ENCODE measurements around the gene AGFG2. TPM values are rescaled to one million over a fixed set of nuclear protein-coding genes. Genes with fewer than 3 reads are reported as not detected.
"Not testable (repeated sequence)": the region's sequence is repeated elsewhere in the genome, so short reads cannot be mapped to it uniquely, and the experiment has no call there.

Gene AGFG2
- total and polyA plus RNA-seq, 4 donors, result 6.4 to 29.2 (median 21.5) TPM

GRCh38 chr7:100535982-100536381 lies 3.0 kb upstream of the AGFG2 start:
- ATAC-seq (ENCODE audit: low FRiP score); H3K9me3 ChIP-seq (ENCODE audit: control insufficient read depth, low read length); H3K4me3 ChIP-seq (ENCODE audit: low read length in 2 of 2); H3K4me1 ChIP-seq (ENCODE audit: control insufficient read depth in 1 of 2, insufficient read depth in 2 of 2, low read length in 2 of 2); intact Hi-C loops (cut with DNase I); H3K27me3 ChIP-seq (ENCODE audit: control insufficient read depth in 1 of 2, insufficient read depth in 2 of 2, low read length in 1 of 2); H3K36me3 ChIP-seq (ENCODE audit: control insufficient read depth in 1 of 2, insufficient read depth in 2 of 2, low read length in 1 of 2); H3K27ac ChIP-seq (ENCODE audit: low read depth in 1 of 2, low read length in 2 of 2): not testable (repeated sequence)
- DNase-seq, result peak in 1 of 2 donors; percentile 2
- WGBS, 2 donors, result 90 to 94% methylated on average over 9 of the region's 9 CpGs

- intact Hi-C loops (cut with DNase I); ATAC-seq (ENCODE audit: low FRiP score): not testable (repeated sequence)
Measured at GRCh38 chr7:100536695-100537094, 2.3 kb upstream of the AGFG2 start.

DNA sequence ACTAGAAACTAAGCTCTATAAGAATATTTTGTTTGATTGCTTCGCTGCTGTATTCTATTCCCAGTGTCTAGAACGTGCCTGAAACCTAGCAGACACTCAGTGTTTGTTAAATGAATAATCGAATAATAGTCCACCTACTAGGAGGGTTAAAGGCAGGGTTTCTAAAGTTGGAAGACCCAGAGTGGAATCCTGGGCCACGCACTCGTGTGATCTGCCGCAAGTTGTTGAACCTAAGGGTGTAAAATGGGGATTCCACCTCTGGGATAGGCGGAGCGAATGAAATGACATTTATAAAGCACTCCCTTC lies 702 bp upstream of the AGFG2 start:
- H3K4me3 ChIP-seq (ENCODE audit: low read length in 2 of 2), result no peak overlapping the region
- H3K4me1 ChIP-seq (ENCODE audit: control insufficient read depth in 1 of 2, insufficient read depth in 2 of 2, low read length in 2 of 2), result peaks cover 0 to 5% of the 10 kb centered on the region in 2 donors
- DNase-seq (no peak), ATAC-seq (ENCODE audit: low FRiP score) (no peak)
- WGBS, 2 donors, result 8 to 9% methylated on average over 8 of the region's 8 CpGs
- no peaks in the 10 kb centered on the region for H3K9me3 ChIP-seq (ENCODE audit: control insufficient read depth, low read length)
- H3K27me3 ChIP-seq (ENCODE audit: control insufficient read depth in 1 of 2, insufficient read depth in 2 of 2, low read length in 1 of 2), result no peaks in the 10 kb centered on the region
- H3K36me3 ChIP-seq (ENCODE audit: control insufficient read depth in 1 of 2, insufficient read depth in 2 of 2, low read length in 1 of 2), result no peaks in the 10 kb centered on the region
- peak overlapping the region in 1 of 2 donors; percentile 80 for H3K27ac ChIP-seq (ENCODE audit: low read depth in 1 of 2, low read length in 2 of 2)
- intact Hi-C loops (cut with DNase I), result no loop called here

More at GRCh38 chr7:100536695-100537094, 2.3 kb upstream of the AGFG2 start:
- H3K27me3 ChIP-seq (ENCODE audit: control insufficient read depth in 1 of 2, insufficient read depth in 2 of 2, low read length in 1 of 2); H3K4me1 ChIP-seq (ENCODE audit: control insufficient read depth in 1 of 2, insufficient read depth in 2 of 2, low read length in 2 of 2); H3K9me3 ChIP-seq (ENCODE audit: control insufficient read depth, low read length); H3K4me3 ChIP-seq (ENCODE audit: low read length in 2 of 2); H3K36me3 ChIP-seq (ENCODE audit: control insufficient read depth in 1 of 2, insufficient read depth in 2 of 2, low read length in 1 of 2); H3K27ac ChIP-seq (ENCODE audit: low read depth in 1 of 2, low read length in 2 of 2): not testable (repeated sequence)
- DNase-seq, result peak in 1 of 2 donors; percentile 19
- 86% methylated on average over 2 of the region's 2 CpGs for WGBS, 2 donors

- no peaks in the 10 kb centered on the region for H3K9me3 ChIP-seq (ENCODE audit: control insufficient read depth, low read length)
- 1 to 2% methylated on average over 42 to 44 of the region's 44 CpGs for WGBS, 2 donors
- DNase-seq, result no peak
- no peaks in the 10 kb centered on the region for H3K27me3 ChIP-seq (ENCODE audit: control insufficient read depth in 1 of 2, insufficient read depth in 2 of 2, low read length in 1 of 2)
- H3K36me3 ChIP-seq (ENCODE audit: control insufficient read depth in 1 of 2, insufficient read depth in 2 of 2, low read length in 1 of 2), result no peaks in the 10 kb centered on the region
- intact Hi-C loops (cut with DNase I), result no loop called here
- peak; percentile 4 for ATAC-seq (ENCODE audit: low FRiP score)
- peaks cover 6 to 8% of the 10 kb centered on the region in 2 donors for H3K4me1 ChIP-seq (ENCODE audit: control insufficient read depth in 1 of 2, insufficient read depth in 2 of 2, low read length in 2 of 2)
- peak overlapping the region; percentile 41 to 73 for H3K4me3 ChIP-seq (ENCODE audit: low read length in 2 of 2)
- peak overlapping the region in 1 of 2 donors; percentile 53 for H3K27ac ChIP-seq (ENCODE audit: low read depth in 1 of 2, low read length in 2 of 2)
Measured at GRCh38 chr7:100539436-100540006, 518 bp downstream of the AGFG2 start.

GRCh38 chr7:100540073-100540723 lies 1.2 kb downstream of the AGFG2 start:
- no peak for ATAC-seq (ENCODE audit: low FRiP score)
- intact Hi-C loops (cut with DNase I), result no loop called here
- Histone ChIP-seq H3K9me3 (ENCODE audit: control insufficient read depth, low read length) (no peaks in the 10 kb centered on the region), H3K27me3 (ENCODE audit: control insufficient read depth in 1 of 2, insufficient read depth in 2 of 2, low read length in 1 of 2) (no peaks in the 10 kb centered on the region), H3K36me3 (ENCODE audit: control insufficient read depth in 1 of 2, insufficient read depth in 2 of 2, low read length in 1 of 2) (no peaks in the 10 kb centered on the region), H3K4me1 (ENCODE audit: control insufficient read depth in 1 of 2, insufficient read depth in 2 of 2, low read length in 2 of 2) (peaks cover 6 to 10% of the 10 kb centered on the region in 2 donors), H3K27ac (ENCODE audit: low read depth in 1 of 2, low read length in 2 of 2) (no peak overlapping the region), H3K4me3 (ENCODE audit: low read length in 2 of 2) (peak overlapping the region; percentile 41 to 73)
- WGBS, 2 donors, result 53 to 56% methylated on average over 6 of the region's 6 CpGs
- no peak for DNase-seq

DNA sequence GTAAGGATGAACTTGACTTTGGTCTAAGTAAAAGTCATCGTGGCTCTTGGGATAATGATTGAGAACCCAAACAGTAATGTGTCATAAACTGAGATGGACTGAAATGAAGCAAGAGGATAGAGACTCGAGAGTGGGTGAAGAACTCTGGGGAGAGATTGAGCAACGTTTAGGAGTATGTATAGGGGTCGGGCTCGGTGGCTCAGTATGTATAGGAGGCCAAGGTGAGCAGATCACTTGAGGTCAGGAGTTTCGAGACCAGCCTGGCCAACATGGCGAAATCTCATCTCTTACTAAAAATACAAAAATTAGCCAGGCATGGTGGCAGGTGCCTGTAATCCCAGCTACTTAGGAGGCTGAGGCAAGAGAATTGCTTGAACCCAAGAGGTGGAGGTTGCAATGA lies 2.3 kb downstream of the AGFG2 start:
- 90 to 92% methylated on average over 7 of the region's 7 CpGs for WGBS, 2 donors
- DNase-seq; H3K27me3 ChIP-seq (ENCODE audit: control insufficient read depth in 1 of 2, insufficient read depth in 2 of 2, low read length in 1 of 2); H3K4me3 ChIP-seq (ENCODE audit: low read length in 2 of 2); H3K36me3 ChIP-seq (ENCODE audit: control insufficient read depth in 1 of 2, insufficient read depth in 2 of 2, low read length in 1 of 2); H3K27ac ChIP-seq (ENCODE audit: low read depth in 1 of 2, low read length in 2 of 2); intact Hi-C loops (cut with DNase I); ATAC-seq (ENCODE audit: low FRiP score); H3K9me3 ChIP-seq (ENCODE audit: control insufficient read depth, low read length): not testable (repeated sequence)
- H3K4me1 ChIP-seq (ENCODE audit: control insufficient read depth in 1 of 2, insufficient read depth in 2 of 2, low read length in 2 of 2), result peaks cover 8 to 14% of the 10 kb centered on the region in 2 donors

- Histone ChIP-seq H3K9me3 (ENCODE audit: control insufficient read depth, low read length) (no peaks in the 10 kb centered on the region), H3K27me3 (ENCODE audit: control insufficient read depth in 1 of 2, insufficient read depth in 2 of 2, low read length in 1 of 2) (no peaks in the 10 kb centered on the region), H3K36me3 (ENCODE audit: control insufficient read depth in 1 of 2, insufficient read depth in 2 of 2, low read length in 1 of 2) (no peaks in the 10 kb centered on the region), H3K4me1 (ENCODE audit: control insufficient read depth in 1 of 2, insufficient read depth in 2 of 2, low read length in 2 of 2) (peaks cover 16 to 22% of the 10 kb centered on the region in 2 donors), H3K4me3 (ENCODE audit: low read length in 2 of 2) (no peak overlapping the region), H3K27ac (ENCODE audit: low read depth in 1 of 2, low read length in 2 of 2) (no peak overlapping the region)
- WGBS, 2 donors, result 63 to 71% methylated on average over 1 of the region's 1 CpG
- intact Hi-C loops (cut with DNase I), result no loop called here
- no peak for DNase-seq
- ATAC-seq (ENCODE audit: low FRiP score), result no peak
Measured at GRCh38 chr7:100543586-100543985, 4.6 kb downstream of the AGFG2 start.

DNA sequence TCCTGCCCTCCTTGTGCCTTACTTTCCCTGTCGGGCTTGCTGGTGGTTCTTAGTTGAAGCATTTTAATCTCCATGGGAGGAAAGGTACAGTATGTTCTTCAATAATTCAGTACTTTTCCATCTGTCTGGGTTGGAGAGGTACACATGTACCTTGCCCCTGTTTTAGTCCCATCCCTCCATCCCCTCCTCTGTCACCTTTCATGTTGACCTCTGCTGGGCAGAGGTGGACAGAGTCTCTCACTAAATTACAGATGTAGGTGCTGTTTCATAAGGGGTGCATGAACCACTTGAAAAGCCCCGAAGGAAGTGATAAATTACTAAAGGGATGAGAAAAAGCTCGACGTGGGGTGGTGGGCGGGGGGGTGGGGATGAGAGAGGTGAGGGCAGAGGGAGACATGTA lies 5.4 kb downstream of the AGFG2 start:
- H3K36me3 ChIP-seq (ENCODE audit: control insufficient read depth in 1 of 2, insufficient read depth in 2 of 2, low read length in 1 of 2), result no peaks in the 10 kb centered on the region
- no peak for ATAC-seq (ENCODE audit: low FRiP score)
- peak overlapping the region; percentile 92 to 97 for H3K27ac ChIP-seq (ENCODE audit: low read depth in 1 of 2, low read length in 2 of 2)
- H3K4me3 ChIP-seq (ENCODE audit: low read length in 2 of 2), result no peak overlapping the region
- H3K9me3 ChIP-seq (ENCODE audit: control insufficient read depth, low read length), result no peaks in the 10 kb centered on the region
- H3K27me3 ChIP-seq (ENCODE audit: control insufficient read depth in 1 of 2, insufficient read depth in 2 of 2, low read length in 1 of 2), result no peaks in the 10 kb centered on the region
- WGBS, 2 donors, result 66 to 68% methylated on average over 5 of the region's 5 CpGs
- H3K4me1 ChIP-seq (ENCODE audit: control insufficient read depth in 1 of 2, insufficient read depth in 2 of 2, low read length in 2 of 2), result peaks cover 16 to 22% of the 10 kb centered on the region in 2 donors
- intact Hi-C loops (cut with DNase I), result no loop called here
- no peak for DNase-seq

DNA sequence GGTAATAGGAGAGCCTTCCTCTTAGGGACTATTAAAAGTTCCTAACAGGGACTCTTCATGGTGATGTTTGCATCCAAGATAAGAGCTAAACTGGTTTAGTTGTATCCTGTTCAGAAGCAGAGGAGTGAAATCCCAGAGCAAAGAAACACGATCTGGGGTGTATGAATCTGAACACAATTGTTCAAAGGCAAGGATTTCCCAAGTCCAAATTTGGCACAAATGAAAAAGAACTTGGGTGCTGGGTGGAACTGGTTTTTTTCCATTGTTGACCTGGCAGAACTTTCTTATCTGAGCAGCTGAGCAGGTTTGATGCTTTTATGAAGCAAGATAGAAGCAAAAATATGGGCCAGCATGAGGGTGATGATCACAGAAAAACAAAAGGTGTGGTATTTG lies 6.0 kb downstream of the AGFG2 start:
- H3K4me3 ChIP-seq (ENCODE audit: low read length in 2 of 2), result no peak overlapping the region
- 0 to 1% methylated on average over 1 of the region's 1 CpG for WGBS, 2 donors
- DNase-seq, result no peak

More for the DNA sequence above, 6.0 kb downstream of the AGFG2 start:
- no peaks in the 10 kb centered on the region for H3K36me3 ChIP-seq (ENCODE audit: control insufficient read depth in 1 of 2, insufficient read depth in 2 of 2, low read length in 1 of 2)
- no peaks in the 10 kb centered on the region for H3K27me3 ChIP-seq (ENCODE audit: control insufficient read depth in 1 of 2, insufficient read depth in 2 of 2, low read length in 1 of 2)
- intact Hi-C loops (cut with DNase I), result no loop called here
- H3K4me1 ChIP-seq (ENCODE audit: control insufficient read depth in 1 of 2, insufficient read depth in 2 of 2, low read length in 2 of 2), result peaks cover 16 to 22% of the 10 kb centered on the region in 2 donors
- H3K27ac ChIP-seq (ENCODE audit: low read depth in 1 of 2, low read length in 2 of 2), result peak overlapping the region; percentile 92 to 97
- no peaks in the 10 kb centered on the region for H3K9me3 ChIP-seq (ENCODE audit: control insufficient read depth, low read length)
- ATAC-seq (ENCODE audit: low FRiP score), result peak; percentile 7

Measured in aorta (tissue), 5 donors.